Measurements from ENCODE around the gene TACR1.

- TF ChIP-seq EP300 (IDR thresholded peaks at IDR 0.05; ENCODE audit: borderline replicate concordance in 1 of 2, low read depth in 1 of 2, low read length in 1 of 2) = no peak
- no peak for TF ChIP-seq PBX3 (IDR thresholded peaks at IDR 0.05)
- TF ChIP-seq TAF1 (IDR thresholded peaks at IDR 0.05; ENCODE audit: borderline replicate concordance, low read depth, low read length) = no peak
Observed at GRCh38 chr2:75054296-75054695, 145.0 kb downstream of the TACR1 start.
